ENCODE data around the gene LUZP4. TPM values are rescaled to one million over a fixed set of nuclear protein-coding genes. Genes with fewer than 3 reads are reported as not detected.

Gene LUZP4
- total and polyA plus RNA-seq, 10 of the 15 experiments (the other 5 are each of a cell fraction or from before 2014, with no cell fraction given): not detected

GRCh38 chrX:115284877-115285276, 4.6 kb upstream of the LUZP4 start:
- DNase-seq (ENCODE audit: low read depth, low spot score) (no peak), ATAC-seq (no peak), FAIRE-seq (no peak)
- ChIA-PET POLR2A (no interaction called here), SMC1A (ENCODE audit: uncharacterized antibody, unreplicated experiment) (interaction anchor here (1.1 kb wide), 1 partner anchor 23 kb away, joined by 3 read pairs; no protein-coding TSS in a partner anchor), RAD21 (ENCODE audit: unreplicated experiment) (no interaction called here), CTCF (interaction anchor here (1.0 to 1.6 kb wide), 2 partner anchors 17 to 46 kb away, joined by 3 to 5 read pairs; no protein-coding TSS in a partner anchor)
- Histone ChIP-seq H3K79me2 (ENCODE audit: control insufficient read depth, insufficient read depth, low read length) (no peaks in the 10 kb centered on the region), H3K4me2 (ENCODE audit: control insufficient read depth, insufficient read depth) (no peak overlapping the region), H3K27ac (ENCODE audit: control insufficient read depth, insufficient read depth) (no peak overlapping the region), H2AFZ (ENCODE audit: control insufficient read depth, low read depth, low read length) (no peak overlapping the region), H3K9me3 (replicated peaks; ENCODE audit: control insufficient read depth, insufficient read depth, low read length) (no peaks in the 10 kb centered on the region), H3K9ac (ENCODE audit: control insufficient read depth, insufficient read depth, low read length) (no peak overlapping the region), H3K4me1 (ENCODE audit: control insufficient read depth, insufficient read depth, low read length) (no peaks in the 10 kb centered on the region), H3K36me3 (ENCODE audit: control insufficient read depth in 2 of 2, insufficient read depth in 2 of 2, low read length in 1 of 2) (no peaks in the 10 kb centered on the region), H4K20me1 (ENCODE audit: control insufficient read depth, insufficient read depth) (no peaks in the 10 kb centered on the region), H3K27me3 (replicated peaks in 1 of 2; ENCODE audit: control insufficient read depth in 2 of 2, insufficient read depth in 2 of 2, low read length in 1 of 2) (no peaks in the 10 kb centered on the region), H3K4me3 (no peak overlapping the region)
- BruUV-seq (replicated peaks): no TSS peak
- WGBS (ENCODE audit: insufficient coverage, insufficient replicate concordance, low lambda C conversion rate, missing lambda C conversion rate): 47% methylated on average over 4 of the region's 4 CpGs
- intact Hi-C loops (cut with micrococcal nuclease; ENCODE audit: unreplicated experiment) (no loop called here), in situ Hi-C loops (cut with MboI) (no loop called here)
- TF ChIP-seq EED (IDR thresholded peaks at IDR 0.05; ENCODE audit: low read depth) (no peak), BCL11A (IDR thresholded peaks at IDR 0.05; ENCODE audit: low read depth, low read length) (no peak), SUZ12 (IDR thresholded peaks at IDR 0.05; ENCODE audit: unreplicated experiment) (no peak), POLR2AphosphoS2 (IDR thresholded peaks at IDR 0.05; ENCODE audit: low read depth, low read length) (no peak), SMAD1 (IDR thresholded peaks at IDR 0.05; ENCODE audit: low read depth, partially characterized antibody) (no peak), CHD4 (IDR thresholded peaks at IDR 0.05) (no peak), SMC3 (IDR thresholded peaks at IDR 0.05; ENCODE audit: borderline replicate concordance, low read length) (no peak), SP1 (IDR thresholded peaks at IDR 0.05; ENCODE audit: low read depth, low read length) (no peak), SKIL (IDR thresholded peaks at IDR 0.05; ENCODE audit: low read depth, poor library complexity, severe bottlenecking) (no peak), ASH2L (IDR thresholded peaks at IDR 0.05; ENCODE audit: borderline replicate concordance, low read depth) (no peak), MLLT1 (IDR thresholded peaks at IDR 0.05) (no peak), POU2F2 (IDR thresholded peaks at IDR 0.05; ENCODE audit: borderline replicate concordance, low read depth, low read length) (no peak), PBX3 (IDR thresholded peaks at IDR 0.05; ENCODE audit: insufficient replicate concordance, low read depth, low read length) (no peak), TCF7 (IDR thresholded peaks at IDR 0.05; ENCODE audit: borderline replicate concordance) (no peak)
